Germinal center (tissue), 1 donor: Measurements from ENCODE around the gene FCN1.
A peak's percentile ranks its signal among the peaks of the same experiment; 100 is the strongest.

Experiments used
- DNase-seq: peaks from one replicate; pipeline ENCODE4 v3.0.0; 2012; ENCODE audit warnings: mixed read lengths, low spot score

Gene FCN1

GRCh38 chr9:134891053-134891452 lies 26.7 kb downstream of the FCN1 start:
- no peak for DNase-seq

GRCh38 chr9:134890155-134890495 lies 27.6 kb downstream of the FCN1 start:
- DNase-seq, result no peak

GRCh38 chr9:134889386-134890154 lies 28.1 kb downstream of the FCN1 start:
- DNase-seq, result peak; percentile 17

- DNase-seq, result no peak
These were observed 29.0 kb downstream of the FCN1 start for GRCh38 chr9:134888603-134889190.

GRCh38 chr9:134887686-134888602 lies 29.8 kb downstream of the FCN1 start:
- DNase-seq, result no peak

GRCh38 chr9:134887219-134887618 lies 30.5 kb downstream of the FCN1 start:
- no peak for DNase-seq

GRCh38 chr9:134886413-134886913 lies 31.2 kb downstream of the FCN1 start:
- DNase-seq, result no peak

GRCh38 chr9:134885679-134886412 lies 31.9 kb downstream of the FCN1 start:
- DNase-seq, result no peak

- no peak for DNase-seq
These were observed 32.6 kb downstream of the FCN1 start for GRCh38 chr9:134885001-134885678.

GRCh38 chr9:134884492-134884891 lies 33.2 kb downstream of the FCN1 start:
- no peak for DNase-seq

GRCh38 chr9:134883040-134883782 lies 34.5 kb downstream of the FCN1 start:
- no peak for DNase-seq

- DNase-seq, result no peak
These were observed 35.4 kb downstream of the FCN1 start for GRCh38 chr9:134882204-134882785.

GRCh38 chr9:134881313-134881670 lies 36.4 kb downstream of the FCN1 start:
- no peak for DNase-seq

GRCh38 chr9:134880484-134881312 lies 37.0 kb downstream of the FCN1 start, which contains the start of gene FCN2:
Gene FCN2 (plus strand): TSS chr9:134880810. CDS start chr9:134880822, 12 bp downstream.
- no peak for DNase-seq

- DNase-seq, result no peak
These were observed 37.8 kb downstream of the FCN1 start for GRCh38 chr9:134879664-134880483.

GRCh38 chr9:134877541-134877940 lies 40.2 kb downstream of the FCN1 start:
- no peak for DNase-seq

- DNase-seq, result no peak
These were observed 42.3 kb downstream of the FCN1 start for GRCh38 chr9:134875371-134875770.

- DNase-seq, result no peak
These were observed 45.1 kb downstream of the FCN1 start for GRCh38 chr9:134872482-134873231.
